ENCODE measurements around the gene KDM3A.
"Not testable (repeated sequence)": the region's sequence is repeated elsewhere in the genome, so short reads cannot be mapped to it uniquely, and the experiment has no call there.

KDM3A gene

DNA sequence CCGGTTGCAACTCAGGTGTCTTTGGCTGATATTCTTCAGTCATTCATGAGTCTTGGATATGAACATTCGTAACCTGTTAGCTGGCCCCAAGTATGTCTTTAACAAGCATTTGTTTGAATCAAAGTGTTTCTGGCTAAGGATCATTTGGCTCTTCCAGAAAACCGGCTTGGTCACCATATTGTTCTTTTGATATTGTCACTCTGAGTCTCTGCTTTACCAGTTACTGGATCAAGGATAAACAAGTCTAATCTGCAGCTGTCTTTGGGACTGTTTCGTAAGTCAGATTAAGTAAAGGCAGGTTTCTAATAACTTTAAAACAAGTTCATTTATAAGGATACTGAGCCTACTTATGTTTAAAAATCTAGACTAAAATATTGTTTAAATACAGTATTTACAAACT, 49.1 kb downstream of the KDM3A start:
- TF ChIP-seq, protein P1, sequence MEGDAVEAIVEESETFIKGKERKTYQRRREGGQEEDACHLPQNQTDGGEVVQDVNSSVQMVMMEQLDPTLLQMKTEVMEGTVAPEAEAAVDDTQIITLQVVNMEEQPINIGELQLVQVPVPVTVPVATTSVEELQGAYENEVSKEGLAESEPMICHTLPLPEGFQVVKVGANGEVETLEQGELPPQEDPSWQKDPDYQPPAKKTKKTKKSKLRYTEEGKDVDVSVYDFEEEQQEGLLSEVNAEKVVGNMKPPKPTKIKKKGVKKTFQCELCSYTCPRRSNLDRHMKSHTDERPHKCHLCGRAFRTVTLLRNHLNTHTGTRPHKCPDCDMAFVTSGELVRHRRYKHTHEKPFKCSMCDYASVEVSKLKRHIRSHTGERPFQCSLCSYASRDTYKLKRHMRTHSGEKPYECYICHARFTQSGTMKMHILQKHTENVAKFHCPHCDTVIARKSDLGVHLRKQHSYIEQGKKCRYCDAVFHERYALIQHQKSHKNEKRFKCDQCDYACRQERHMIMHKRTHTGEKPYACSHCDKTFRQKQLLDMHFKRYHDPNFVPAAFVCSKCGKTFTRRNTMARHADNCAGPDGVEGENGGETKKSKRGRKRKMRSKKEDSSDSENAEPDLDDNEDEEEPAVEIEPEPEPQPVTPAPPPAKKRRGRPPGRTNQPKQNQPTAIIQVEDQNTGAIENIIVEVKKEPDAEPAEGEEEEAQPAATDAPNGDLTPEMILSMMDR (conservative IDR thresholded peaks at IDR 0.05): no peak
- no peak overlapping the region for H3K27ac ChIP-seq

DNA sequence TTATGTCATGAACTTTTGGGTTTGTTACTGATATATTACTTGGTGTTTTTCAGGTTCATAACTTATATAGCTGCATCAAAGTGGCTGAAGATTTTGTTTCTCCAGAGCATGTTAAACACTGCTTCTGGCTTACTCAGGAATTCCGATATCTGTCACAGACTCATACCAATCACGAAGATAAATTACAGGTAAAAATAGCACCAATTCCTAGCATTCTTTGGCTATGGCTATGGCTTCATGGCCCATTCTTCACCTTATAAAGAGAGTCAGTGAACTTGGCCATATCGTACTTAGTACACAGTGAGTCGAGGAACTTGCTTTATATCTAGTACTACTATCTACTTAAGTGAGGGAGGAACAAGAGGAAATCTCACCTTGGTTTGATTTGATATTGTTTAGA, 49.9 kb downstream of the KDM3A start:
- TF ChIP-seq, protein P1 (conservative IDR thresholded peaks at IDR 0.05): no peak
- no peak overlapping the region for H3K27ac ChIP-seq

DNA sequence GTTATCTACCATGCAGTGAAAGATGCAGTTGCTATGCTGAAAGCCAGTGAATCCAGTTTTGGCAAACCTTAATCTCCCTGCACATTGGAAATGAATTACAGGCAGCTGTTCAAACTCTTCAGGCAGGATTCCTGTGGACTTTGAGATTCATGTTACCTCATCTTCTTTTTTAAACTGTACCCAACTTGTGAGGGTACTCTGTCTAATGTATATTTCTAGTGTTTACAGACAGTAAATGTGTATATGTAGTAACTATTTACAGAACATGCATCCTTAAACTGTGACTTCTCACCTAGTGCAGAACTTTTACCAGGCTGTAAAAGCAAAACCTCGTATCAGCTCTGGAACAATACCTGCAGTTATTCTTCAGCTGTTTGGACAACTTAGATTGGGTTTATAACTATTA, 50.9 kb downstream of the KDM3A start:
- TF ChIP-seq, protein P1 (conservative IDR thresholded peaks at IDR 0.05): no peak
- no peak overlapping the region for H3K27ac ChIP-seq

DNA sequence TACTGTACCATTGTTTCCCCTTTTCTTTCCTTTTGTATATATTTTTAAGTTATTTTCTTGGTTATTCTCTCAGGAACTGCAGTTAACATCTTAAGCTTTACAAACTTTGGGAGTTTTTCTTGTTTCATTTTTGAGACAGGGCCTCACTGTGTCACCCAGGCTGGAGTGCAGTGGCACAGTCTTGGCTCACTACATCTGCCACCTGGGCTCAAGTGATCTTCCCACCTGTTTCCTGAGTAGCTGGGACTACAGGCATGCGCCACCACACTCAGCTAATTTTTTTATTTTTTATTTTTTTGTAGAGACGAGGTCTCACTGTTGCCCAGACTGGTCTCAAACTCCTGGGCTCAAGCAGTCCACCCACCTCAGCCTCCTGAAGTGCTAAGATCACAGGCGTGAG, 55.2 kb downstream of the KDM3A start:
- not testable (repeated sequence) for H3K27ac ChIP-seq

DNA sequence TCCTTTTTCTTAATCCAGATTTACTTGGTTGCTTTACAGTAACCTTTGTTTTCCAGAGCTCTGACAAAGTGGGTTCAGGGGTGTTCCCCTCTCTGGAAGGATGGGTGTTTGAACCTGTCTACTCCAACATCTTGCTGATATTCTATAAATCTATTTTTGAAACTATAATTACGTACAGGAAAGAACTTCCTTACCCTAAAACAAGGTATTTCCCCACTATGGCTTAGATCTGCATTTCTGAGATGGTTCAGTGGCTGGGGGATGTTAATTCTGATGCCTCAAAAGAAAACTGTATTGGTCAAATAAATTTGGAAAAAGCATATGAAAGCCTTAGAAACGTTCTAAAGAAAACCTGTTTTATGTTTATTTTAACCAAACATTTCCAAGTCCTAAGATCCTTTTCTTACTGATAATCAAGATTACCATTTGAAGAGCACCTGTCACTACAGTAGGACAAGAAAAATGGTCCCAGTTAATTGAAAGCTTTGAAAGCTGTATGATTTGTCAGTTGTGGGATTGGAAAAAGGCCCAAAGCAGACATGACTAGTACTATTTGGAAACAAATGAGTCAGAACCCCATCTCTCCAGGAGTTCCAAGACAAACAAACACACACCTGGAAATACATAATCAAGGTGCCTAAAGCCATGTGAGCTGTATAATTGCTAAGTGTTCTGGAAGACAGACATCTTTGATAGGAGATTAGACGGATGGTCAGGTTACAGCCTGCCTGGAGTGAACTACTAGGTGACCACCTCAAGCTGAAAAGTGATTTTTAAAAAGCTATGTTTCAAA, 57.5 kb downstream of the KDM3A start:
- H3K27ac ChIP-seq: no peak overlapping the region

DNA sequence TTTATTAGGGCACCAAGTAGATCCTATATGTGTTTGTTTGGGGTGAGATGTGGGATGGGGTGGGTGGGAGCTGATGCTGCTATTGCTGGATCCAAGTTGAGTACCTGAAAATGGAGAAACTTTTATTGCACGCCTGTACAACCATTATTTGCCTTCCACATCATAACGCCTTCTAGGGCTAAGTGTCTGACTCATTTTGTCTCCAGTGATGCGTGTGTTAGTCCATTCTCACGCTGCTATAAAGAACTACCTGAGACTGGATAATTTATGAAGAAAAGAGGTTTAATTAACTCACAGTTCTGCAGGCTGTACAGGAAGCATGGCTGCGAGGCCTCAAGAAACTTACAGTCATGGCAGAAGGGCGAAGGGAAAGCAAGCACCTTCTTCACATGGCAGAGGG, 58.2 kb downstream of the KDM3A start:
- H3K27ac ChIP-seq: no peak overlapping the region
- TF ChIP-seq, protein P1 (conservative IDR thresholded peaks at IDR 0.05): no peak

More for the DNA sequence above, 57.5 kb downstream of the KDM3A start:
- TF ChIP-seq, protein P1 (conservative IDR thresholded peaks at IDR 0.05): no peak

DNA sequence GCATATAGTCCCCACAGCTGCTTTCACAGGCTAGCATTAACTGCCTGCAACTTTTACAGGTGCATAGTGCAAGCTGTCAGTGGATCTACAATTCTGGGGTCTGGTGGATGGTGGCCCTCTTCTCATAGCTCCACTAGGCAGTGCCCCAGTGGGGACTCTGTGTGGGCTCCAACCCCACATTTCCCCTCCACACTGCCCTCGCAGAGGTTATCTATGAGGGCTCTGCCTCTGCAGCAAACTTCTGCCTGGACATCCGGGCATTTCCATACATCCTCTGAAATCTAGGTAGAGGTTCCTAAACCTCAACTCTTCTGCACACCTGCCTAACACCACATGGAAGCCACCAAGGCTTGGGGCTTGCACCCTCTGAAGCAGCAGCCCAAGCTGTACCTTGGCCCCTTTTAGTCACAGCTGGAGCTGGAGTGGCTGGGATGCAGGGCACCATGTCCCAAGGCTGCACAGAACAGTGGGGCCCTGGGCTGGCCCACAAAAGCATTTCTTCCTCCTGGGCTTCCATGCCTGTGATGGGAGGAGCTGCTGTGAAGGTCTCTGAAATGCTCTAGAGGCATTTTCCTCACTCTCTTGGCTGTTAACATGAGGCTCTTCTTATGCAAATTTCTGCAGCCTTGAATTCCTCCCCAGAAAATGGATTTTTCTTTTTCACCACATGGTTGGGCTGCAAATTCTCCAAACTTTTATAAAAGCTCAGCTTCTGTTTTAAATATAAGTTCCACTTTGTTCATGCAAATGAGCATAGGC, 59.3 kb downstream of the KDM3A start:
- TF ChIP-seq, protein P1 (conservative IDR thresholded peaks at IDR 0.05): no peak
- no peak overlapping the region for H3K27ac ChIP-seq

DNA sequence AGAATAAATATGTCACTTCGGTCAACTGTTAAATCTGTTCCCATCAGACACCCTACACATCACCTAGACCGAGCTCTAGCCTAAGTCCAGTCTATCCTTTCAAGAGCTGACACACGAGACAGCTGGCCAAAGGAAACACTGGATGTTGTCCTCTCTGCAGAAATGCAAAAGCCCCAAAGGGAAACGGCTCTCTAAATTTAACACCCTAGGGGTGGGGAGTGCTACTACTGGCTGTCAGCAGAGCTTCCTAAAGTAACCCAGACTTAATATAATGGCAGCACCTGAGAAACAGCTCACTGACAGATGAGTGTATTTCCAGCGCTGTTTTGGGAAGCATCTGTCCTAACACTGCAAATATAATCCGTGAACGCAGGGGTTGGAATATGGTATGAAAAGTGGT, 66.4 kb downstream of the KDM3A start:
- no peak overlapping the region for H3K27ac ChIP-seq
- TF ChIP-seq, protein P1 (conservative IDR thresholded peaks at IDR 0.05): no peak
